Limb (tissue), 2 donors: ENCODE data around the gene PRAME.
"Not testable (repeated sequence)": the region's sequence is repeated elsewhere in the genome, so short reads cannot be mapped to it uniquely, and the experiment has no call there.

Experiments
- DNase-seq, 2 donors: peaks; one replicate each; pipeline ENCODE4 v3.0.0-alpha.2; 2016; ENCODE audit errors: extremely low spot score in 2 of 2

The PRAME gene, protein sequence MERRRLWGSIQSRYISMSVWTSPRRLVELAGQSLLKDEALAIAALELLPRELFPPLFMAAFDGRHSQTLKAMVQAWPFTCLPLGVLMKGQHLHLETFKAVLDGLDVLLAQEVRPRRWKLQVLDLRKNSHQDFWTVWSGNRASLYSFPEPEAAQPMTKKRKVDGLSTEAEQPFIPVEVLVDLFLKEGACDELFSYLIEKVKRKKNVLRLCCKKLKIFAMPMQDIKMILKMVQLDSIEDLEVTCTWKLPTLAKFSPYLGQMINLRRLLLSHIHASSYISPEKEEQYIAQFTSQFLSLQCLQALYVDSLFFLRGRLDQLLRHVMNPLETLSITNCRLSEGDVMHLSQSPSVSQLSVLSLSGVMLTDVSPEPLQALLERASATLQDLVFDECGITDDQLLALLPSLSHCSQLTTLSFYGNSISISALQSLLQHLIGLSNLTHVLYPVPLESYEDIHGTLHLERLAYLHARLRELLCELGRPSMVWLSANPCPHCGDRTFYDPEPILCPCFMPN

DNA sequence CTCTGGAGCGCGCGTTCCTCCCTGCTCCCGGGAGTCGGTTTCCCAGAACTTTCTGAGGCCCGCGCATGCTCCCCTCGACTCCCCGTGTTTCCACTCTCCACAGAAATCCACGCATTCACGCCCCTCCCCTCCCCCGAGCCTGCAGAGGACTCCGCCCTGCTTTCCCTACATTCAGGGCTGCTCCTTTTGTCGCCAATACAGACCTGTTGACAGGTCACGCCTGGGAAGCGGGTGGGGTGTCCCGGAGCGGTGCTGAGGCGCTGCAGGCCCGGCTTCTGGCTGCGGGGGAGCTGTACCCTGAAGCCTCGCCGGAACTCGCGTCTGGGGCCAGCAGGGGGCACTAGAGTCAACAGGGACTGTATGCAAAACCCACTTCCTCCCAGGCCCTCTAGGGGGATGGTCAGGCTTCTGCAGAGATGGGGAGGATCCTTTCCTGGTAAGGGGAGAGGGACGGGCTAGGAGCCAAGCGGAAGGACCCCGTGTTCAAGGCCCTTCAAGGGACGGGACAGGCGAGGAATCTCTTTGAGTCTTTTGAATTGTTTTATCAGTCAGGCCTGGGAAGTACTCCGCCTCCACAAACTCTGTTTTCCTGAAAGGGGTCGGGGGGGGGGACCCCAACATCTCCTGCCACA lies at the start of gene PRAME:
PRAME (minus strand) TSS at position 294 of the 632 bp plus-strand sequence. CDS start 2,433 bp downstream, outside the sequence.
- peak in 1 of 2 donors; percentile 51 for DNase-seq

DNA sequence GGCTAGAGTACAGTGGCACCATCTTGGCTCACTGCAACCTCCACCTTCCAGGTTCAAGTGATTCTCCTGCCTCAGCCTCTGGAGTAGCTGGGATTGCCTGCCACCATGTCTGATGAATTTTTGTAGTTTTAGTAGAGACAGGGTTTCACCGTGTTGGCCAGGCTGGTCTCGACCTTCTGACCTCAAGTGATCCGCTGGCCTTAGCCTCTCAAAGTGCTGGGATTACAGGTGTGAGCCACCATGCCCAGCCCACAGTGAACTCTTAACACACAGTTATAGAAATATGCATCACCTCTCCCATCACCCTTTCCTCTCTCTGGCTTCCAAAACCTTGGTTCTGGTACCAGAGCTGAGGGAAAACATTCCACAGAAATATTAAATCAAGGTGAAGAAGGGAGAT lies 49.0 kb upstream of the PRAME start:
- DNase-seq = not testable (repeated sequence)

DNA sequence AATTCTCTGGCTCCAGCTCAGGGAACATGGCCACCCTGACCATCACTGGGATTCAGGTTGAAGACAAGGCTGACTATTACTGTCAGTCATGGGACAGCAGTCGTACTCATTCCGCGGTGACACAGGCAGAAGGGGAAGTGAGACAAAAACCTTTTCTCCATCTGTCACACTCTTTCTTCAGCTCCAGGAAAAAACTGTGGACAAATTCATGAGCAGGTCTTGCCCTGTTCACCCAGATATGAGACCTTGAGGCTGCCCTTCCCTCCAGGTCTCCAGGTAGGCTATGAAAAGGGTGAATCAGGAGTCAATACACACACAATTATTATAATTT lies 46.0 kb upstream of the PRAME start:
- no peak for DNase-seq

DNA sequence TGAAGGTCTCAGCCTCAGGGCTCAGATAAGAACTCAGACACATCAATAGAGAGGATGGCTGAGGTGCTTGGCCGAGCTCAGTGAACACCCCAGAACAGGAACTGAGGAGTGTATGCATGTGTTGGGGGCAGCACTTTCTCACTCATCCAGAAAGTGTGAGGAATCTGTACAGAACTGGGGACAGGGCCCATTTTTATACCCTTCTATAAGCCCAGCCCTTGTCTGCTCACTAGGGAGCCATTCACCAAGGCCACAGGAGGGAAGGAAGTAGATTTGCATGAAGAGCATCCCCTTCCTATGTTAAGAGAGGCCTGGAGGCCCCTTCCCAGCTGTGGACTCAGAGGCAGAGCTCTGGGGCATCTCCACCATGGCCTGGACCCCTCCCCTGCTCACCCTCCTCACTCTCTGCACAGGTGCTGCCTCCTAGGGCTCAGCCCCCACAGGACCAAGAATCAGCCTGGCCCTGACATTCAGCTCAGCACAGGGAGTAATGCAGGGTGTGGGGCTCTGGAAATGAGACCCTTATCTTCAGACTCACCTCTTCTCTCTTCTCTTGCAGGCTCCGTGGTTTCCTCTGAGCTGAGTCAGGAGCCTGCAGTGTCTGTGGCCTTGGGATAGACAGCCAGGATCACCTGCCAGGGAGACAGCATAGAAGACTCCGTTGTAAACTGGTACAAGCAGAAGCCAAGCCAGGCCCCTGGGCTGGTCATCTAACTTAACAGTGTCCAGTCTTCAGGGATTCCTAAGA lies 45.4 kb upstream of the PRAME start:
- DNase-seq = no peak

DNA sequence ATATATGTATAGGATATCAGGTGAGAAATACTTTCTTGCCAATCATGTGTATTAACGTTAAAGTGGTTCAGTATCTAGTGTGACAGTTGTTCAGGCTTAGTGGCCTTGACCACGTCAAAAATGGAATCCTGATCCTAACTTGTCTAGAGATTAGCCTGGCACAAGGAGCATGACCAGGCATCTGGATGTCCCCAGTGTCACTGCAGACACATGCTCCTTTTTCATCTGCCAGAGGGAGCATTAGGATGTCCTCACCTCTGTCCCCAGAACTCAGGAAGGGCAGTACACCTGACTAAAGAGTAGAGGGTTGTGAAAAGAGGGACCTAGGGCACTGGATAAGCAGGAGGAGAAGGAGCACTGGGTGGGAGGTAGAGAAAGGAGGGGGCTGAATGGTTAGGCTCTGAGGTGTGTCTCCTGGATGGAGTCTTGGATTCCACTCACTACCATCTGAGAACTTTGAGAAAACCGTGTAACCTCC lies 44.4 kb upstream of the PRAME start:
- DNase-seq = no peak

DNA sequence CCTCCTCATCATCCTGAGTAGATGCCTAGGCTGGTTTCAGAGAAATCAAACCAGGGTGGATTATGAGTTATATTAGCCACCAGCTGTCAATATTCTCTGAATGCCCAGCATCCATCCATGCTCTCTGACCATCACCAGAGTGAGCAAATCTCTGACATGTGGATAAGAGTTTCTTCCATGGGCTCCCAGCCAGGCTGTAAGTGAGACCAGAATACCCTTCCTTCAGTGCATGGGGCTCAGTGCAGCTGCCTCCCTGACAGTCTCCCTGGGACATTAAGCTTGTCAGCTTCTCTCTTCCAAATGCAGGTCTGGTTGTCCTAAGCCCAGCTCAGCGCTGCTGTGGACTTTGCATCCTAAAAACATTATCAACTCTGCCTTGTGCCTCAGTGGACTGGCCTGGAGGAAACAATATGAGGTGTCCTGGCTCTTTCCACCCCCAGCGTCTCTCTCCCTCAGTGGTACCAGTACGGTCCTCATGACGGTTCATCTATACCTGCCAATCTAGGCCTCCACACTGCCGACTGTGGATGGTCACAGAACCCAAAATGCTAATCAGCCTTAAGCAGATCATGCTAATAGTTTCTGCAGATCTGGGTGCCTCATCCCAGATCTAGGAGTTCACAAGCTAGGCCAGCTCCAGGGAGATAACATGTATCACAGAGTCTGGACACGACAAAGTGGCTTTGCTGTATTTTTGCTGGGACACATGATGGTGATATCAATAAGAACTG lies 41.6 kb upstream of the PRAME start:
- DNase-seq = peak in 1 of 2 donors; percentile 34

DNA sequence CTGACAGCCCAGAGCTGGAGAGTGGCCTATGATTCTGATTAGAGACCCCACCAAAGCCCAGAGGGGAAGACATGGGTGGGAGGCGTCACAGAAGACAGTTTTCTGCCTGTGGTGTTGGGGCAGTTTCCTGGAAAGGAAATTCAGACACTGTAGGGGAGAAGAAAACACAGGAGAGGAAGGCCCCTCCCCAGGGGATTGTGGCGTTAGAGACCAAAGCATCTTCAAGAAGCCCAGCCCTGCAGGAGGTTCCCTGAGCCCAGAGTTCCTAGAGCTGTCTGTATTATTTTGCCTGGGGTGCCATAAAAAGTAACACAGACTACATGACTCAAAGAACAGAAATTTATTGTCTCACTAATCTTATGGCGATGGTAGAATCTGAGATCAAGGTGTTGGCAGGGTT lies 40.2 kb upstream of the PRAME start:
- DNase-seq = no peak

DNA sequence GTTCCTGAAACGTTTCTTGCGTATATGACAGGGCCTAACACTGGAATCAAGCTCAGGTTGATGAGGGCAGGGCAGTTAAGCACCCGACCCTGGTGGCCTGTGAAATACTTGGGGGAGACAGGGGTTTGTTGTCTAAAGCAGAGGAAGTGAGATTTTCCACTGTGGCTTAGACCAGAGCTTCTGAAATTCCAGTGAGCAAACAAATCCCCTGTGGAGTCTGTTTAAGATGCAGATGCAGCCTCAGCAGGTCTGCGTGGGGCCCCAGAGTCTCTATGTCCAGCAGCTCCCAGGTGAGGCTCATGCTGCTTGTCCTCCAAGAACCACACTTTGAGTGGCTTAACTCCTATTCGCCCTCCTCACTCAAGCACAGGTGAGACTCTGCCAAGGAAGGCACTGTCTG lies 39.1 kb upstream of the PRAME start:
- DNase-seq = no peak

DNA sequence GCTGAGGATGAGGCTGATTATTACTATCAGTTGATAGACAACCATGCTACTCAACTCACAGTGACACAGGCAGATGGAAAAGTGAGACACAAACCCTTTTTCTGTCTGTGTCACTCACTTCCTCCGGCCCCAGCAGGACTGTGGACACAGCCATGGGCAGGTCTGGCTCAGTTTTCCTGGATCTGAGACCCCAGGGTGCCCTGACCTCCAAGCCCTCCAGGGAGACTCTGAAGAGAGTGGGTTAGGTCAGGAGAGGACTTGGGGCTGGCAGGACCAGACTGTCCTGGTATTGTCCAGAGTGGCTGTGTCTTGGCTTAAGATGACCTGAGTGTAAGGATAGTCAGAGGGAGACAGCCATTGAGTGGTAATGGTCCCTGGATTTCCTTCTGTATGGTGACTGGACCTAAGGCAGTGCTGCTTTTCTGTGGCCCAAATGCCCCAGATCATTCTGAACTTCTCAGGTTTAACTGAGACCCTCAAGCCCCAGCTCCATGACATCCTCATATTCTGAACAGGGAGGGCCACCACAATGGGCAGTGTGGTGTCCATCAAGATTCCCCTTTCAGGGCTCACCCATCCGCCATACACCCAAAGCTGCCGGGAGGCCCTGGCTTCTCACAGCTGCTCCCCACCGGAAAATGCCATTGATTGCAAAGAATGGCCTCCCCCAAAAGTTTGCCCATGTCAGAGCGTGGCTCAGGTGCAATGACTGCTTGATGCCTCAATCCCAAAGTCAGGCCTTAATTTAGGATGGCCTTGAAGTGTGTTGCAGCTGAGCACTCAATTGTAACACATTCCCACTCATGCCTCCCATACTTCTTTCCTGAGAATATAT lies 36.2 kb upstream of the PRAME start:
- no peak for DNase-seq

DNA sequence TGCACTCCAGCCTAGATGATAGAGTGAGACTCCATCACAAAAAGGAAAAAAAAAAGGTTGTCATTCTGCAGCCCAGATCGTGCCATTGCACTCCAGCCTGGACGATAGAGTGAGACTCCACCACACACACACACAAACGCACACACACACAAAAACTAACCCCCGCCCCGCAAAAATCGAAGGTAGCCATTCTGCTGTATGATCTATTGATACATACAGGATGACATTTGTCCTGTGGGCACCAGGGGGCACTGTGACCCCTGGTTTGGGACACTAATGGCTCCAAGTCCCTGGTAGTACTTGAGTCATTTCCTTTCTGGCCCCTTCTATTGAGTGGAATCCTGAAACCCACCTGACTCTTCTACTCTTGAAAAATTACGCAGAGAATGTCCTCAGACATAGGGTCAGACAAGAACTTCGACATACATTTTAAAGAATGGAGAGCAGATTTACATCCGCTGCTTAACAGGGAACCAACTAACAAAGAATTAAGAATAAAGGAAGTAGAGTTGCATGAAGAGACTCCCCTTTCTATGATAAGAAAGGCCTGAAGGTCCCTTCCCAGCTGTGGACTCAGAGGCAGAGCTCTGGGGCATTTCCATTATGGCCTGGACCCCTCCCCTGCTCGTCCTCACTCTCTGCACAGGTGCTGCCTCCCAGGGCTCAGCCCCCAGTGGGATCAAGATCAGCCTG lies 35.0 kb upstream of the PRAME start:
- DNase-seq = peak; percentile 35 to 55

DNA sequence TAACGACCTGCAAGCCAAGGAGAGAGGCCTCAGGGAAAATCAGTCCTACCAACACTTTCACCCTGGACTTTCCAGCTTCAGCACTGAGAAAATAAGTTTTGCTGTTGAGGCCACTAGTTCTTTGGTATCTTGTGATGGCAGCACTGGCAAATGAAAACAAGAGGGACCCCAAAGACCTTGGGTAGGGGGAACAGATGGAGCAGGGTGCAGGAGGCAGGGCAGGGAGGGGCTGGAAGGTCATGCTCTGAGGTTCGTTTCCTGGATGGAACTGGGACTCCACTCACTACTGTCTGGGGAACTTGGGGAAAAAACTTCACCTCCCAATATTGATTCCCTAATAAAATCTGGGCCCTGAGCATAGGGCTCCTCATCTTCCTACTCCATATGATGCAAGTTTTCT lies 34.2 kb upstream of the PRAME start:
- no peak for DNase-seq

DNA sequence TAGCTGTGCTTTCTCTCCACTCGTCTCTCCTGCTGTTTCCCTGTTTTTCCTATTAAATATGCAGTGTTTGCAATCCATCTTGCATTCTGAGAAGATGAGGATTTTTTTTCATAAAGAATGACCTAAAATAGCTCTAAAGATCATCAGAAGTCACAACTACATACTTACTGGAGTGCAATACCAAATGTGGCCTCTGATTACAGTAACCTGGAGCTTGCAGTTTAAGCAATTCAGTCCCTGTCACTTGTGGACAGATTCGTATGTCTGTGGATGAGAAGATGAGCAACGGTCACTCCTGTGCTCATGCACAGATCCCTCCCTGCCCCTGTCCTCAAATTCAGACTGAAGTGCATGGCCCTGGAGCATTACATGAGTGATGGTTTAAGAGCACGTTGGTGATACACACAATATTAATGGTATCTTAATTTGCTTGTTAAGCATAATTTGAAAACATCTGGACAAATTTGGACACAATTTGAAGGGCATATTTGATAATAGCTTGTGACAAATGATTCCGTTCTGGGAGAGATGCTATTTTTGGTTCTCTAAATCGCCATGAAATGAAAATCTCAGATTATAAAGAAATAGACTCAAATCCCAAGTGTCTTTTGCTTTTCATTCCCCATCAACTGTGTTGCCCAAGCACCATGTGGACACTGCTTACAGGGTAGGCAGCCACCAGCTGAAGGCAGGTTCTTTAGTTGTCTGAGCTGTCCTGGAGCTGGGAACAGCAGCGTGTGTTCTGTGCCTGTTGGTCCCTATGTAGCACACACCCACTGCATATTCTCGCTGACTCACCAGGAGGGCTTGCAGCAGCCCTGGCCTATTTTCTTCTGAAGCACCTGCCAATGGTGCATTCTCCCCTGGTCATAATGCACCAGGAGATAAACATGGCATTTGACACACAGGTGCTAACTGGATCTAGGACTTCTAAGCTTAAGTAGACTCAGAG lies 32.6 kb upstream of the PRAME start:
- DNase-seq = no peak

DNA sequence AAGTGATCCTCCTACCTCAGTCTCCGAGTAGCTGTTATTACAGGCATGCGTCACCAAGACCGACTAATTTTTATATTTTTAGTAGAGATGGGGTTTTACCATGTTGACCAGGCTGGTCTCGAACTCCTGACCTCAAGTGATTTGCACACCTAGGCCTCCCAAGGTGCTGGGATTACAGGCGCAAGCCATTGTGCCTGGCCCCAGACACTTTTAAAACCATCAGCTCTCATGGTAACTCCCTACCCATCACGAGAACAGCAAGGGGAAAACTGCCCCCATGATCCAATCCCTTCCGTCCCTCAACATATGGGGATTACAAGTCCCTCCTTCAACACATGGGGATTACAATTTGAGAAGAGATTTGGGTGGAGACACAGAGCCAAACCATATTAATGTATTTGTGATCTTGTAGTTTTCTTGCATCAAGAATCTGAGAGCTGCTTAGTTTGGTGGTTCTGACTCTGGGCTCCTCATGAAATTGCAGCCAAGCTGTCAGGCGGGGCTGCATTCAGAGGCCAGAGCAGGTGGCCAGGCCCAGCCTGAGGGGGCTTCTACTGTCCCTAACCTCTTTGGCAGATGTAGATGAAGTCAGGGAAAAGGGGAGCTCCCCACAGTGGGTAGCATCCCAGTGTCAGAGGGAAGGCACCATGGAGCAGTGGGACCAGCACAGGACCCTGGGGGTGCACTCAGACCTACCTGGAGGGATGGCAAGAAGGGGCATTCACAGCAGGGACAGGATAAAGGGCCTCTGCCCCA lies 31.2 kb upstream of the PRAME start:
- no peak for DNase-seq

DNA sequence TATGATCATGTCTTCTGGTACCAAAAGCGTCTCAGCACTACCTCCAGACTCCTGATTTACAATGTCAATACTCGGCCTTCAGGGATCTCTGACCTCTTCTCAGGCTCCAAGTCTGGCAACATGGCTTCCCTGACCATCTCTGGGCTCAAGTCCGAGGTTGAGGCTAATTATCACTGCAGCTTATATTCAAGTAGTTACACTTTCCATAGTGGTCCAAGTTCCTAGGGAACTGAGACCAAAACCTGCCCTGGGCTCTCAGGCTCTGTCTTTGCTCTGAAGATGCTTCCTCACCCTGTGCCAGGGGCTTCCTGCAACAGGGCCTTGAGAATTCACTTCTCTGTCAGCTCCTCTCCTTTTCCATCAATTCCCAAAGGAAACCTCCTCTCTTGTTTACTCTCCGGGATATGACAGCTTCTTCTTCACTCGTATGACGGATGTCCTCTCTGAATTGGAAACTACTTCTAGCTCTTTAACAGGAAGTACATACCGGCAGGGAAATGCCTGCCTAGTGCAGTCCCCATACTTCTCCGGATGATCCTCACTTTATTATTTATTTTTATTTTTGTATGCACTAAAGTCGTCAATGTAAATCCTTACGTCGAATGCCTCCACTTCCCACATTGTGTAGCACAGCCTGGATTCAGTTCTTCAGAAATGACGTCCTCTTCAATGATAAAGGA lies 29.6 kb upstream of the PRAME start:
- DNase-seq = no peak

DNA sequence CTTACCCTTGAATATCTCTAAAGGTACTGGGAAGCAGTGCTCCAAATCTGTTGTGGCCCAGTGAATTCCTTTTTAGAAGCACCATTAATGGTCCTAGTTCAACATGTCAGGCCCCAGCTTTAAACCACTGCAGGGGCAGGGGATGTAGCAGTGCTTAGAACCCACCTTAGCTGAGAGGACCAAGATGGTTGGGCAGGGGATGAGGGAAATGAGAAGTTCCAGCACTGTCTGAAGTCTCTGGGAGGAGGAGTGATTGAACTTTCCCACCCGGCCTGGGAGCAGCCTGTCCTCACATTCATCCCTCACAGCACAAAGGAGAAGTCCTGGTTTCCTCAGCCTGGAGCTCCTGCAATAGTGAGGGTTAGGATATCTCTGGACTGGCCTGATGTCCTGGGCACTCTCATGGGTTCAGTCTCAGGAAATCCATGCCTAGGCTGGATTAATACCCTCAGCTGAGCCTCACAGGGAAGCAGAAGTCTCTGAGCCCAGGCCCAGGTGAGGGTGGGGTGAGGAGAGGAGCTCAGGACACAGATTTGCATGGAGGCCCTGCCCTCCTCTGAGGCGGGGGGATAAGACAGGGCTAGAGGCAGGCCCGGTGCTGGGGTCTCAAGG lies 28.6 kb upstream of the PRAME start:
- DNase-seq = no peak

DNA sequence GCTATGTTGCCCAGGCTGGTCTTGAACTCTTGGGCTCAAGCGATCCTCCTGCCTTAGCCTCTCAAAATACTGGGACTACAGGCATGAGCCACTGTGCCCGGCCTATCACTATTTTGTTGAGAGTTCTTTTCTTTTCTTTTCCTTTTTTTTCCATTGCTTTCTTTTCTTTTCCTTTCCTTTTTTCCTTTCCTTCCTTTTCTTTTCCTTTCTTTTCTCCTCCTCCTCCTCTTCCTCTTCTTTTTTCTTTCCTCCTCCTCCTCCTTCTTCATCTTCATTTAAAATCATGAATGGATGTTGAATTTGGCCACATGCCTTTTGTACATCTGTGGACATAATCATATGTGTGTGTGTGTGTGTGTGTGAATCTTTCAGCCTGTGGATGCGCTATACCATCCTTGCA lies 25.7 kb upstream of the PRAME start:
- DNase-seq = no peak

DNA sequence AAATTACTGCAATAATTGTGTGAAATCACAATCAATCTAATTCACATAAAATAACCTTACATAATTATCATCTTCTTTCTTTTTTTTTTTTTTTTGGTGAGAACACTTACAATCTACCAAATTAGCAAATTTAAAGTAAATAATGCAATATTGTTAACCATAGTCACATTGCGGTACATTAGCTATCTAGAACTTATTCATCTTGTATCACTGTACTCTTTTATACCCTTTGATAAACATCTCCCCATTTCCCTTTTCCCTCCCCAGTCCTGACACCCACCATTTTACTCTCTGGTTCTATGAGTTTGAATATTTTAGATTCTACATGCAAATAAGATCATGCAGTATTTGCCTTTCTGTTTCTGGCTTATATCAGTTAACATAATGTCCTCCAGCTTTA lies 24.0 kb upstream of the PRAME start:
- DNase-seq = no peak
